GM12878 (cell line): Measurements from ENCODE around the gene PDZD2. TPM values are rescaled to one million over a fixed set of nuclear protein-coding genes. Genes with fewer than 3 reads are reported as not detected.

Experiments used
- ATAC-seq: fragments of 200-7000 bp; cut with Tn5 transposase; 3 replicates; pipeline ENCODE4 v1.9.1; 2020; ENCODE audit warnings: mild to moderate bottlenecking, moderate library complexity
- BruUV-seq: library from RNA; stranded (reverse); fragments of 400-500 nt; replicated peaks from 2 replicates; lab custom pipeline; 2021; lab: Mats Ljungman, UMichigan
- CTCF ChIA-PET: fragments of 300-600 bp; sonication (Branson Sonifier 250); formaldehyde crosslinking; extraction: SDS; loops from one replicate; lab custom pipeline; 2021; ENCODE audit warnings: inconsistent platforms; lab: Yijun Ruan, JAX
- POLR2A ChIA-PET: fragments of 350-600 bp; formaldehyde crosslinking; extraction: SDS; loops from one replicate; lab custom pipeline; 2021; ENCODE audit warnings: inconsistent platforms; lab: Charles Lee
- RAD21 ChIA-PET: fragments of 300-600 bp; sonication (Branson Sonifier 250); formaldehyde crosslinking; loops from one replicate; lab custom pipeline; 2023; ENCODE audit warnings: antibody characterized with exemption; ENCODE audit not compliant: unreplicated experiment; lab: Charles Lee
- SMC1A ChIA-PET: fragments of 300-600 bp; sonication (Branson Sonifier 250); formaldehyde crosslinking; loops from one replicate; lab custom pipeline; 2023; ENCODE audit not compliant: unreplicated experiment, uncharacterized antibody; lab: Charles Lee
- DNase-seq: peaks from one replicate; pipeline ENCODE4 v3.0.0-alpha.2; 2011; ENCODE audit warnings: low read depth, low spot score
- FAIRE-seq: peaks from 3 replicates; lab custom pipeline; 2011; peaks lifted over from hg19 to GRCh38; lab: Jason Lieb, UNC
- H2AFZ ChIP-seq: 2 replicates; pipeline ENCODE4 v1.6.0; 2011; ENCODE audit warnings: low read depth, low read length, control low read depth; ENCODE audit not compliant: control insufficient read depth
- H3K27ac ChIP-seq: 2 replicates; pipeline ENCODE4 v1.5.1; 2011; ENCODE audit warnings: control low read depth; ENCODE audit not compliant: control insufficient read depth, insufficient read depth
- H3K27me3 ChIP-seq, 2 experiments: replicated peaks in 1 of 2; 2 replicates each; pipeline versions ENCODE4 v1.6.0 to v1.6.1; 2011; ENCODE audit warnings: low read length in 1 of 2; ENCODE audit not compliant: control insufficient read depth in 2 of 2, insufficient read depth in 2 of 2
- H3K36me3 ChIP-seq, 2 experiments: 2 replicates each; pipeline ENCODE4 v1.5.1; 2011; ENCODE audit warnings: low read length in 1 of 2; ENCODE audit not compliant: control insufficient read depth in 2 of 2, insufficient read depth in 2 of 2
- H3K4me1 ChIP-seq: 2 replicates; pipeline ENCODE4 v1.6.1; 2011; ENCODE audit warnings: mild to moderate bottlenecking, low read length, moderate library complexity, mixed read lengths; ENCODE audit not compliant: control insufficient read depth, insufficient read depth
- H3K4me2 ChIP-seq: 2 replicates; pipeline ENCODE4 v1.6.0; 2011; ENCODE audit warnings: control low read depth; ENCODE audit not compliant: control insufficient read depth, insufficient read depth
- H3K4me3 ChIP-seq: fragments of 200-600 bp; sonication (generic); 2 replicates; pipeline ENCODE4 v1.5.1; 2016
- H3K79me2 ChIP-seq: 2 replicates; pipeline ENCODE4 v1.6.0; 2011; ENCODE audit warnings: low read length; ENCODE audit not compliant: control insufficient read depth, insufficient read depth
- H3K9ac ChIP-seq: 2 replicates; pipeline ENCODE4 v1.8.0; 2011; ENCODE audit warnings: low read length, control low read depth, mixed read lengths; ENCODE audit not compliant: control insufficient read depth, insufficient read depth
- H3K9me3 ChIP-seq: replicated peaks from 3 replicates; pipeline ENCODE4 v1.5.1; 2011; ENCODE audit warnings: mild to moderate bottlenecking, low read length; ENCODE audit not compliant: control insufficient read depth, insufficient read depth
- H4K20me1 ChIP-seq: 2 replicates; pipeline ENCODE4 v1.6.0; 2011; ENCODE audit not compliant: control insufficient read depth, insufficient read depth
- CREM ChIP-seq: IDR thresholded peaks from 2 replicates; pipeline ENCODE4 v1.6.1; 2014; ENCODE audit warnings: antibody characterized with exemption, low read depth
- ESRRA ChIP-seq: IDR thresholded peaks from 2 replicates; pipeline ENCODE4 v1.6.1; 2012; ENCODE audit warnings: mild to moderate bottlenecking, low read length, improper control_type of control experiment
- EZH2 ChIP-seq: IDR thresholded peaks from 2 replicates; pipeline ENCODE4 v1.6.1; 2012; ENCODE audit warnings: low read depth, mild to moderate bottlenecking, control low read depth, inconsistent platforms, low read length, borderline replicate concordance; ENCODE audit not compliant: control insufficient read depth
- GABPA ChIP-seq: IDR thresholded peaks from 2 replicates; pipeline ENCODE4 v1.6.1; 2014; ENCODE audit warnings: antibody characterized with exemption, low read depth, mild to moderate bottlenecking, inconsistent platforms
- KLF5 ChIP-seq: fragments of 450-650 bp; IDR thresholded peaks from 2 replicates; pipeline ENCODE4 v1.6.1; 2014; ENCODE audit warnings: mild to moderate bottlenecking; ENCODE audit not compliant: partially characterized antibody
- NFIC ChIP-seq: IDR thresholded peaks from 2 replicates; pipeline ENCODE4 v1.6.1; 2012; ENCODE audit warnings: low read depth, mild to moderate bottlenecking, inconsistent platforms, low read length, moderate library complexity
- NFYB ChIP-seq: IDR thresholded peaks from 2 replicates; pipeline ENCODE4 v1.6.1; 2011; ENCODE audit warnings: low read depth, mild to moderate bottlenecking, low read length, improper control_type of control experiment, moderate library complexity; ENCODE audit not compliant: insufficient read depth
- PBX3 ChIP-seq: IDR thresholded peaks from 2 replicates; pipeline ENCODE4 v1.6.1; 2011; ENCODE audit warnings: mild to moderate bottlenecking, low read depth, low read length, moderate library complexity; ENCODE audit not compliant: insufficient replicate concordance
- RB1 ChIP-seq: fragments of 450-650 bp; formaldehyde crosslinking; IDR thresholded peaks from 2 replicates; pipeline ENCODE4 v1.6.1; 2017; ENCODE audit warnings: mild to moderate bottlenecking, borderline replicate concordance
- RBBP5 ChIP-seq: fragments of 200-600 bp; sonication (generic); conservative IDR thresholded peaks from 2 replicates; pipeline ENCODE4 v1.6.1; 2016
- RUNX3 ChIP-seq: IDR thresholded peaks from 2 replicates; pipeline ENCODE4 v1.6.1; 2012; ENCODE audit warnings: low read length, inconsistent platforms
- TCF7 ChIP-seq: IDR thresholded peaks from 2 replicates; pipeline ENCODE4 v1.6.1; 2014; ENCODE audit warnings: antibody characterized with exemption, borderline replicate concordance
- USF1 ChIP-seq: IDR thresholded peaks from 2 replicates; pipeline ENCODE4 v1.6.1; 2011; ENCODE audit warnings: borderline replicate concordance, low read depth, mild to moderate bottlenecking, moderate library complexity, mixed read lengths, low read length; ENCODE audit not compliant: insufficient read depth; ENCODE audit errors: extremely low read length
- ZZZ3 ChIP-seq: IDR thresholded peaks from 2 replicates; pipeline ENCODE4 v1.6.1; 2011; ENCODE audit warnings: low read depth; ENCODE audit not compliant: control insufficient read depth, insufficient read length
- WGBS: methylation state at CpG from one replicate; pipeline ENCODE4 v1.1.6; 2016; ENCODE audit warnings: low lambda C conversion rate; ENCODE audit not compliant: insufficient replicate concordance, insufficient coverage; ENCODE audit errors: missing lambda C conversion rate; 5-methylcytosine and 5-hydroxymethylcytosine counted together
- in situ Hi-C: fragments of 300-500 bp; cut with MboI; formaldehyde crosslinking; loops from 9 replicates; pipeline ENCODE4 v1.14.3; 2018; ENCODE audit warnings: mixed read lengths
- intact Hi-C: fragments of 100-400 bp; cut with micrococcal nuclease; formaldehyde crosslinking; loops from one replicate; pipeline ENCODE4 v1.14.2; 2022; ENCODE audit not compliant: unreplicated experiment
- polyA plus RNA-seq, 11 experiments: library from polyadenylated mRNA; depleted of rRNA in 4 of 11; unstranded in 6 of 11; stranded (reverse) in 5 of 11; fragments of >200 nt; fragmentation: Nextera tagmentation in 4 of 11; fragmentation: Illumina TruSeq in 1 of 11; extraction: Ambion mirVana in 4 of 11; extraction: Trizol in 1 of 11; gene quantifications; 1 replicate in 1 of 11; 2 replicates in 10 of 11; pipeline versions ENCODE4 v1.2.1 to v1.2.3, GENCODE V29; 2011 to 2016; ENCODE audit warnings: inconsistent platforms in 2 of 11, missing spikeins in 2 of 11, low read depth in 1 of 11
- total RNA-seq, 4 experiments: library from RNA; depleted of rRNA in 3 of 4; stranded (reverse); fragments of >200 nt in 3 of 4; fragmentation: Illumina TruSeq in 1 of 4; extraction: Trizol in 1 of 4; gene quantifications; 2 replicates each; pipeline versions ENCODE4 v1.2.1 to v1.2.3, GENCODE V29; 2013 to 2021
- TF ChIP-seq, protein P1 (sequence below), 3 experiments: IDR thresholded peaks in 2 of 3; conservative IDR thresholded peaks in 1 of 3; 2 replicates each; pipeline ENCODE4 v1.5.1; 2011; ENCODE audit warnings: low read depth in 3 of 3, low read length in 3 of 3, mild to moderate bottlenecking in 3 of 3, control low read depth in 2 of 3, moderate library complexity in 2 of 3, inconsistent platforms in 1 of 3, mixed read lengths in 1 of 3; ENCODE audit not compliant: control insufficient read depth in 2 of 3, insufficient read depth in 1 of 3; ENCODE audit errors: extremely low read depth in 1 of 3
- TF ChIP-seq, protein P2 (sequence below): fragments of 450-650 bp; IDR thresholded peaks from 2 replicates; pipeline ENCODE4 v1.6.1; 2017; ENCODE audit warnings: mild to moderate bottlenecking

Gene PDZD2
- total and polyA plus RNA-seq, 10 of the 15 experiments (the other 5 are each of a cell fraction or from before 2014, with no cell fraction given): 0.01 to 0.58 (median 0.29) TPM; not detected in 3

GRCh38 chr5:31680528-31680927, 41.6 kb downstream of the PDZD2 start:
- H3K9me3 ChIP-seq: no peaks in the 10 kb centered on the region
- no peaks in the 10 kb centered on the region for H4K20me1 ChIP-seq
- DNase-seq (no peak), FAIRE-seq (no peak), ATAC-seq (no peak)
- TF ChIP-seq RBBP5 (no peak), CREM (no peak), NFIC (no peak), USF1 (no peak), ESRRA (no peak), PBX3 (no peak), NFYB (no peak), KLF5 (no peak), GABPA (no peak), EZH2 (no peak), ZZZ3 (no peak), TCF7 (no peak), RB1 (no peak), RUNX3 (no peak)
- TF ChIP-seq, protein P1, sequence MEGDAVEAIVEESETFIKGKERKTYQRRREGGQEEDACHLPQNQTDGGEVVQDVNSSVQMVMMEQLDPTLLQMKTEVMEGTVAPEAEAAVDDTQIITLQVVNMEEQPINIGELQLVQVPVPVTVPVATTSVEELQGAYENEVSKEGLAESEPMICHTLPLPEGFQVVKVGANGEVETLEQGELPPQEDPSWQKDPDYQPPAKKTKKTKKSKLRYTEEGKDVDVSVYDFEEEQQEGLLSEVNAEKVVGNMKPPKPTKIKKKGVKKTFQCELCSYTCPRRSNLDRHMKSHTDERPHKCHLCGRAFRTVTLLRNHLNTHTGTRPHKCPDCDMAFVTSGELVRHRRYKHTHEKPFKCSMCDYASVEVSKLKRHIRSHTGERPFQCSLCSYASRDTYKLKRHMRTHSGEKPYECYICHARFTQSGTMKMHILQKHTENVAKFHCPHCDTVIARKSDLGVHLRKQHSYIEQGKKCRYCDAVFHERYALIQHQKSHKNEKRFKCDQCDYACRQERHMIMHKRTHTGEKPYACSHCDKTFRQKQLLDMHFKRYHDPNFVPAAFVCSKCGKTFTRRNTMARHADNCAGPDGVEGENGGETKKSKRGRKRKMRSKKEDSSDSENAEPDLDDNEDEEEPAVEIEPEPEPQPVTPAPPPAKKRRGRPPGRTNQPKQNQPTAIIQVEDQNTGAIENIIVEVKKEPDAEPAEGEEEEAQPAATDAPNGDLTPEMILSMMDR (IDR thresholded peaks at IDR 0.05 in 2 of 3, conservative IDR thresholded peaks at IDR 0.05 in 1 of 3; ENCODE audit: control insufficient read depth in 2 of 3, extremely low read depth in 1 of 3, insufficient read depth in 1 of 3, low read depth in 3 of 3, low read length in 3 of 3): no peak
- TF ChIP-seq, protein P2, sequence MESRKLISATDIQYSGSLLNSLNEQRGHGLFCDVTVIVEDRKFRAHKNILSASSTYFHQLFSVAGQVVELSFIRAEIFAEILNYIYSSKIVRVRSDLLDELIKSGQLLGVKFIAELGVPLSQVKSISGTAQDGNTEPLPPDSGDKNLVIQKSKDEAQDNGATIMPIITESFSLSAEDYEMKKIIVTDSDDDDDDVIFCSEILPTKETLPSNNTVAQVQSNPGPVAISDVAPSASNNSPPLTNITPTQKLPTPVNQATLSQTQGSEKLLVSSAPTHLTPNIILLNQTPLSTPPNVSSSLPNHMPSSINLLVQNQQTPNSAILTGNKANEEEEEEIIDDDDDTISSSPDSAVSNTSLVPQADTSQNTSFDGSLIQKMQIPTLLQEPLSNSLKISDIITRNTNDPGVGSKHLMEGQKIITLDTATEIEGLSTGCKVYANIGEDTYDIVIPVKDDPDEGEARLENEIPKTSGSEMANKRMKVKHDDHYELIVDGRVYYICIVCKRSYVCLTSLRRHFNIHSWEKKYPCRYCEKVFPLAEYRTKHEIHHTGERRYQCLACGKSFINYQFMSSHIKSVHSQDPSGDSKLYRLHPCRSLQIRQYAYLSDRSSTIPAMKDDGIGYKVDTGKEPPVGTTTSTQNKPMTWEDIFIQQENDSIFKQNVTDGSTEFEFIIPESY: no peak
- no peak overlapping the region for H3K27ac ChIP-seq
- H3K4me3 ChIP-seq: no peak overlapping the region
- ChIA-PET SMC1A (no interaction called here), RAD21 (no interaction called here), POLR2A (interaction anchor here (0.5 kb wide), 1 partner anchor 99 kb away, joined by 4 read pairs; no protein-coding TSS in a partner anchor), CTCF (no interaction called here)
- H3K4me2 ChIP-seq: no peak overlapping the region
- H2AFZ ChIP-seq: no peak overlapping the region
- no peak overlapping the region for H3K9ac ChIP-seq
- H3K27me3 ChIP-seq: no peaks in the 10 kb centered on the region; a peak in 1 of 4 replicates
- WGBS: 48% methylated on average over 12 of the region's 12 CpGs
- H3K36me3 ChIP-seq: no peaks in the 10 kb centered on the region
- intact Hi-C loops: no loop called here
- BruUV-seq: no TSS peak
- no peaks in the 10 kb centered on the region for H3K79me2 ChIP-seq
- H3K4me1 ChIP-seq: no peaks in the 10 kb centered on the region
- in situ Hi-C loops: no loop called here
